Vagina (tissue), 2 donors: Measurements from ENCODE around the gene ASPSCR1.

ENCODE experiments used
- CTCF ChIP-seq, 3 experiments: fragments of 450-650 bp in 2 of 3; fragments of 200-600 bp in 1 of 3; sonication (generic) in 1 of 3; IDR thresholded peaks; one replicate each; pipeline ENCODE4 v1.5.1; 2017 to 2019; ENCODE audit warnings: antibody characterized with exemption in 3 of 3, mild to moderate bottlenecking in 2 of 3, moderate library complexity in 2 of 3
- POLR2AphosphoS5 ChIP-seq, 2 donors: sonication (generic); formaldehyde crosslinking; IDR thresholded peaks; one replicate each; pipeline ENCODE4 v1.9.0; 2017; ENCODE audit warnings: antibody characterized with exemption in 2 of 2, mild to moderate bottlenecking in 2 of 2, low read depth in 1 of 2; ENCODE audit not compliant: insufficient read depth in 1 of 2

- TF ChIP-seq CTCF (IDR thresholded peaks at IDR 0.05): no peak
- peak in 1 of 2 donors; percentile 67 for TF ChIP-seq POLR2AphosphoS5 (IDR thresholded peaks at IDR 0.05; ENCODE audit: insufficient read depth in 1 of 2, low read depth in 1 of 2)
These were observed 45.0 kb downstream of the ASPSCR1 start, which contains the start of gene CENPX for GRCh38 chr17:82022310-82022980.
